ENCODE results near the gene RNF214. TPM values are rescaled to one million over a fixed set of nuclear protein-coding genes. Genes with fewer than 3 reads are reported as not detected.
A peak's percentile ranks its signal among the peaks of the same experiment; 100 is the strongest.
"Not testable (repeated sequence)": the region's sequence is repeated elsewhere in the genome, so short reads cannot be mapped to it uniquely, and the experiment has no call there.

Gene RNF214
- polyA plus RNA-seq, 3 donors, result 9.4 to 17.0 (median 11.5) TPM

GRCh38 chr11:117195761-117196160 is 36.7 kb upstream of the RNF214 start:
- no peak overlapping the region for H3K27ac ChIP-seq (ENCODE audit: low read depth, low read length)
- WGBS, 3 donors, result 71 to 89% (median 87%) methylated on average over 19 of the region's 19 CpGs

DNA sequence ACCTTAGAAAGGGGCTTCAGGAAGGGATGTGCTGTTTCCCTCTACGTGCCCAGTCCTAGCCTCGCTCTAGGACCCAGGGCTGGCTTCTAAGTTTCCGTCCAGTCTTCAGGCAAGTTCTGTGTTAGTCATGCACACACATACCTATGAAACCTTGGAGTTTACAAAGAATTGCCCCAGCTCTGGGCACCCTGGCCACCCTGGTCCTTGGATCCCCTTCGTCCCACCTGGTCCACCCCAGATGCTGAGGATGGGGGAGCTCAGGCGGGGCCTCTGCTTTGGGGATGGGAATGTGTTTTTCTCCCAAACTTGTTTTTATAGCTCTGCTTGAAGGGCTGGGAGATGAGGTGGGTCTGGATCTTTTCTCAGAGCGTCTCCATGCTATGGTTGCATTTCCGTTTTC is 35.5 kb upstream of the RNF214 start:
- WGBS, 3 donors, result 91 to 96% (median 95%) methylated on average over 7 of the region's 7 CpGs
- H3K27ac ChIP-seq (ENCODE audit: low read depth, low read length), result no peak overlapping the region

- 51 to 71% (median 60%) methylated on average over 15 to 17 of the region's 17 CpGs for WGBS, 3 donors
Measured at GRCh38 chr11:117197516-117198456, 34.7 kb upstream of the RNF214 start.

GRCh38 chr11:117198613-117199012 is 33.9 kb upstream of the RNF214 start:
- 73 to 84% (median 77%) methylated on average over 3 to 4 of the region's 4 CpGs for WGBS, 3 donors
- no peak overlapping the region for H3K27ac ChIP-seq (ENCODE audit: low read depth, low read length)

More at GRCh38 chr11:117197516-117198456, 34.7 kb upstream of the RNF214 start:
- no peak overlapping the region for H3K27ac ChIP-seq (ENCODE audit: low read depth, low read length)

- 28 to 65% (median 40%) methylated on average over 32 to 34 of the region's 34 CpGs for WGBS, 3 donors
- H3K27ac ChIP-seq (ENCODE audit: low read depth, low read length), result peak within 1 kb of the TSS; percentile 78
Measured at GRCh38 chr11:117199053-117199915, 33.2 kb upstream of the RNF214 start, which contains the start of gene TAGLN. TSS of gene TAGLN (plus strand) at chr11:117199370. CDS start at chr11:117203014, 3,644 bp downstream.

GRCh38 chr11:117199916-117200812 is 32.3 kb upstream of the RNF214 start:
- H3K27ac ChIP-seq (ENCODE audit: low read depth, low read length), result peak overlapping the region; percentile 78
- 60 to 68% (median 63%) methylated on average over 13 of the region's 13 CpGs for WGBS, 3 donors

GRCh38 chr11:117200813-117201657 is 31.4 kb upstream of the RNF214 start:
- WGBS, 3 donors, result 64 to 80% (median 75%) methylated on average over 12 of the region's 12 CpGs
- H3K27ac ChIP-seq (ENCODE audit: low read depth, low read length), result peak overlapping the region; percentile 58

GRCh38 chr11:117201658-117202305 is 30.7 kb upstream of the RNF214 start:
- 56 to 65% (median 57%) methylated on average over 14 of the region's 14 CpGs for WGBS, 3 donors
- peak overlapping the region; percentile 19 for H3K27ac ChIP-seq (ENCODE audit: low read depth, low read length)

DNA sequence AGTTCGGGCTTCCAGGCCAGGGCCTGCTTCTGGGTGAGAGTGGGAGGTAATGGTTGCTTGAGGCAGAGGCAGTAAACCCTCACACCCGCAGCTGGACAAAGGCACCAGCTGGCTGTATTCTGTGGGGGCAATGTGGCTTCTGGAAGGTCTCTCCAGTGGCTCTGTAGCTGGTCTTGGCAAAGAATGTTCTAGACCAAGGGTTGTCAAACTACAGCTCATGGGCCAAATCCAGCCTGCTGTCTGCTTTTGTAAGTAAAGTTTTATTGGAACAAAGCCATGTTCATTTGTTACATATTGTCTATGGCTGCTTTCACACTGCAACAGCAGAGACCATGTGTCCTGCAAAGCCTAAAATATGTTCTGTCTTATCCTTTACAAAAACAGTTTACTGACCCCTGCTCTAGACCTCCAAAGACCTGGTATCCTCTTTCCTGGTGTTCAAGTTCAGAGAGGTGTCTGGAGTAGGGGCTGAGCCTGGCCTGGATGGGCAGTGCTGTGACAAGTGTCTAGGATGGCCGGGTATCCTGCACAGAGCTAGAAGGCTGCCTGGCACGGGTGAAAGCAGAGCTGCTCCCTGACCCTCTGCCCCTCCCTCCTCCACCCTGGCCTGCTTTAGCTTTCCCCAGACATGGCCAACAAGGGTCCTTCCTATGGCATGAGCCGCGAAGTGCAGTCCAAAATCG is 29.9 kb upstream of the RNF214 start:
- no peak overlapping the region for H3K27ac ChIP-seq (ENCODE audit: low read depth, low read length)
- WGBS, 3 donors, result 81 to 84% (median 83%) methylated on average over 7 of the region's 7 CpGs

- WGBS, 3 donors, result 94 to 97% (median 96%) methylated on average over 10 of the region's 10 CpGs
Measured at GRCh38 chr11:117203069-117203407, 29.4 kb upstream of the RNF214 start.

GRCh38 chr11:117204283-117205080 is 28.0 kb upstream of the RNF214 start:
- 81 to 87% (median 81%) methylated on average over 16 to 17 of the region's 17 CpGs for WGBS, 3 donors
- no peak overlapping the region for H3K27ac ChIP-seq (ENCODE audit: low read depth, low read length)

More at GRCh38 chr11:117203069-117203407, 29.4 kb upstream of the RNF214 start:
- H3K27ac ChIP-seq (ENCODE audit: low read depth, low read length), result no peak overlapping the region

DNA sequence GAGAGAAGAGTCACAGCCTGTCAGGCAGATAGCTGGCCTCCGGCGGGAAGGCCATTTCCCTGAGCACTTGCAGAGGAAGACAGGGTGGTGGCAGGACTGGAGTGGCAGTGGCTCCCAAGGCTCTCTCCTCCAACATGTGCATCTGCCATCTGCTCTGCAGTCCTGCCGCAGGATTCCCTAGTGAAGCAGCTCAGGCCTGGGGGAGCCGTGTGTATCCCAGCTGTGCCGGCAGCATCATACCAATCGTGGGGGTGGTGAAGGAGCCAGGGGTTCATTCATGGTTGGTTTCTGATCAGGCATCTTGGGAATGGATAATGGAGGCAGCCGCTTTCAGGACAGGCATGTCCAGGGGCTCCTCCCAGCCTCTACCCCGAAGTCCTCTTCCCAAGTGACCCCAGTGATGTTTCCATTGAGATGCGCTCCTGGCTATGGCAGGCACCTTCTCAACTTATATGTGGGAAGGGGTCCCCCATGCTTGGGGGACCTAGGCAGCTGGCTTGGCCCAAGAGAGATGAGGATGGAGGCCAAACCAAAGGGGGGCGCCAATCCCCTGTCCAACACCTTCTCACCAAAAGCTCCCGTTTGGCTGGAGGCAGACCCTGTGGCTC is 27.2 kb upstream of the RNF214 start:
- 81 to 89% (median 88%) methylated on average over 11 of the region's 11 CpGs for WGBS, 3 donors
- no peak overlapping the region for H3K27ac ChIP-seq (ENCODE audit: low read depth, low read length)

DNA sequence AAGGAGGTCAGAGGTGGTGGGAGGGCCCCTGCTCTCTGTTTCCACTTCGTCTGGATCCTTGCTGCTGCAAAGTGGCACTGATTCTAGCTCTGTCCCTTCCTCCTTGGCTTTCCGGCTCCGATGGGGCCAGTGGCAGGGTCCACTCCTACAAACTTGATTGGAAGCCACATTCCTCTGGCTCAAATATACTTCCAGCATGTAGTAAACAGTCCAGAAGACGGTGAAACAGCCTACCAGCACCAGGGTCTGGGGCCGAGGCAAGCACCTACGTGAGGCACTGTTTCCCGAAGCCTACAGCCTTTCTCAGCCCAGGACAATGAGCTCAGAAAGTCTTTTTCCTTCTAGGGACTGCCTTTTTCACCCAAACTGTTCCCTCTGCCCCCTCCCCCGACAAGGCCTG is 26.4 kb upstream of the RNF214 start:
- not testable (repeated sequence) for H3K27ac ChIP-seq (ENCODE audit: low read depth, low read length)
- WGBS, 3 donors, result 73 to 87% (median 80%) methylated on average over 6 to 8 of the region's 8 CpGs

DNA sequence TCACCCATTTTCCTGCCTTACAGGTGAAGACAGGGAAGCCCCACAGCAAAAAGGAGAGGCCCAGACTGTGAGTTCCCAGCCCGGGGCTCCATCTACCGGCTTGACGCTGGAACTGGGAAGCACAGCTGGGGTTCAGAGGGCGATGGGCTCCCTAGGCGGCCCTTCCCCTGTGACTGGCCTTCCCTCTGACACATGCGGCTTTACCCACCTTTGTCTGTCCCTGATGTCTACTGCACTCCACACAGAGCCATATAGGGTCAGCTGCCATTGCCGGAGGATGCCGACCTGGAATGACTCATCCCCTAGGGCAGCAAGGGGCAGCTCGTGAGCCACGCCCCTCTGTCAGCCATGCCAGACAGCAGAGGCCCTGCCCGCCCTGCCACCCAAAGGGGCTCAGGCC is 25.6 kb upstream of the RNF214 start:
- H3K27ac ChIP-seq (ENCODE audit: low read depth, low read length), result not testable (repeated sequence)

DNA sequence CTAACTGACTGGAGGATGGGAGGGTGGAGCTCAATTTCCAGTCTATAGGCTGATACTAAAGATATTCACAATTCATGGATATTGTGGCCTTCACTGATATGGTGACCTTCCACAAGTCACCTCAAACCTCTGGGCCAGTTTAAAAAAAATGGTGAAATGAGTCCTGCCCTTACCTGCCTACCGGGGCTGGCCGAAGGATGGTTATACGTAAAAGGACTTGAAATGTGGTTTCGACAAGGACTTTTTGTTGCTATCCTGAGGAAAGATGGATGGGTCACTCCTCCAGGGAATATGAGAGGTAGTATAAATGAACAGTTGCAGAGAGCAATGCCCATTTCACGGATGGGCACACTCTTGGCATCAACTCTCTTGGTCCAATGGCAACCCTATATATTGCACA is 25.0 kb upstream of the RNF214 start:
- WGBS, 3 donors, result 88 to 96% (median 91%) methylated on average over 5 of the region's 5 CpGs

More for the DNA sequence above, 25.6 kb upstream of the RNF214 start:
- 51 to 88% (median 87%) methylated on average over 5 to 6 of the region's 11 CpGs for WGBS, 3 donors

More for the DNA sequence above, 25.0 kb upstream of the RNF214 start:
- H3K27ac ChIP-seq (ENCODE audit: low read depth, low read length), result not testable (repeated sequence)

Data from adipose tissue (tissue), 3 donors.